K562 (cell line): ENCODE measurements around the gene PPP3CB. TPM values are rescaled to one million over a fixed set of nuclear protein-coding genes. Genes with fewer than 3 reads are reported as not detected.
A peak's percentile ranks its signal among the peaks of the same experiment; 100 is the strongest.

Experiments used
- ATAC-seq: fragments of 200-7000 bp; cut with Tn5 transposase; 3 replicates; pipeline ENCODE4 v1.9.1; 2020; ENCODE audit warnings: moderate library complexity
- BruUV-seq: library from RNA; stranded (reverse); fragments of 400-500 nt; replicated peaks from 2 replicates; lab custom pipeline; 2021; lab: Mats Ljungman, UMichigan
- CTCF ChIA-PET: fragments of 300-600 bp; formaldehyde crosslinking; extraction: SDS; loops from one replicate; lab custom pipeline; 2021; ENCODE audit warnings: low intra/inter-chr PET ratio; lab: Yijun Ruan, JAX
- POLR2A ChIA-PET: fragments of 300-600, 350-650 bp; sonication (Branson Sonifier 250); formaldehyde crosslinking; extraction: SDS; loops from one replicate; lab custom pipeline; 2021; ENCODE audit warnings: antibody characterized with exemption, inconsistent platforms; lab: Yijun Ruan, JAX
- DNase-seq, 4 experiments: peaks; one replicate each; pipeline versions ENCODE4 v3.0.0 to v3.0.0-alpha.2; 2011 to 2018; ENCODE audit warnings: low spot score in 3 of 4, mixed read lengths in 3 of 4; ENCODE audit errors: extremely low read depth in 1 of 4
- FAIRE-seq: peaks from 2 replicates; lab custom pipeline; 2011; peaks lifted over from hg19 to GRCh38; lab: Jason Lieb, UNC
- H2AFZ ChIP-seq: 2 replicates; pipeline ENCODE4 v1.6.0; 2011; ENCODE audit warnings: low read depth, low read length, control low read depth, inconsistent platforms
- H3K27ac ChIP-seq: fragments of 200-600 bp; 3 replicates; pipeline ENCODE4 v1.8.0; 2011; ENCODE audit warnings: low read depth, mild to moderate bottlenecking, control low read depth, inconsistent platforms, low read length, moderate library complexity, mixed read lengths; ENCODE audit errors: extremely low read depth
- H3K27me3 ChIP-seq, 2 experiments: fragments of 300-600 bp in 1 of 2; 2 replicates in 1 of 2; 3 replicates in 1 of 2; pipeline versions ENCODE4 v1.6.0 to v1.8.0; 2011; ENCODE audit warnings: inconsistent platforms in 2 of 2, low read length in 2 of 2, mild to moderate bottlenecking in 1 of 2, mixed read lengths in 1 of 2, moderate library complexity in 1 of 2; ENCODE audit not compliant: control insufficient read depth in 2 of 2, insufficient read depth in 2 of 2
- H3K36me3 ChIP-seq: fragments of 300-600 bp; 3 replicates; pipeline ENCODE4 v1.8.0; 2011; ENCODE audit warnings: mild to moderate bottlenecking, low read length, inconsistent platforms; ENCODE audit not compliant: control insufficient read depth, insufficient read depth
- H3K4me1 ChIP-seq, 2 experiments: fragments of 200-600 bp in 1 of 2; replicated peaks in 1 of 2; 2 replicates in 1 of 2; 3 replicates in 1 of 2; pipeline versions ENCODE4 v1.5.1 to v1.8.0; 2011; ENCODE audit warnings: inconsistent platforms in 2 of 2, low read length in 2 of 2, mild to moderate bottlenecking in 1 of 2, mixed read lengths in 1 of 2, moderate library complexity in 1 of 2; ENCODE audit not compliant: control insufficient read depth in 2 of 2, insufficient read depth in 2 of 2
- H3K4me2 ChIP-seq: 2 replicates; pipeline ENCODE4 v1.6.1; 2011; ENCODE audit warnings: low read length, control low read depth, inconsistent platforms, mixed read lengths; ENCODE audit not compliant: insufficient read depth
- H3K4me3 ChIP-seq: fragments of 200-600 bp; sonication (generic), shearing (Covaris generic); 2 replicates; pipeline ENCODE4 v1.5.1; 2016; ENCODE audit warnings: control low read depth, inconsistent platforms
- H3K79me2 ChIP-seq: fragments of 200-600 bp; 3 replicates; pipeline ENCODE4 v1.8.0; 2011; ENCODE audit warnings: low read length, inconsistent platforms; ENCODE audit not compliant: control insufficient read depth, insufficient read depth
- H3K9ac ChIP-seq, 2 experiments: 2 replicates each; pipeline versions ENCODE4 v1.6.0 to v1.6.1; 2011; ENCODE audit warnings: low read depth in 2 of 2, low read length in 2 of 2, control low read depth in 1 of 2, inconsistent platforms in 1 of 2, mild to moderate bottlenecking in 1 of 2, mixed read lengths in 1 of 2; ENCODE audit not compliant: insufficient read depth in 1 of 2
- H3K9me1 ChIP-seq: one replicate; pipeline ENCODE4 v1.6.0; 2011; ENCODE audit warnings: inconsistent platforms, mild to moderate bottlenecking, low read length, moderate library complexity; ENCODE audit not compliant: control insufficient read depth, insufficient read depth
- H3K9me3 ChIP-seq: replicated peaks from 2 replicates; pipeline ENCODE4 v1.5.1; 2011; ENCODE audit warnings: low read depth, low read length, inconsistent platforms; ENCODE audit not compliant: control insufficient read depth, insufficient read depth
- H4K20me1 ChIP-seq: replicated peaks from 2 replicates; pipeline ENCODE4 v1.6.1; 2011; ENCODE audit warnings: low read length, inconsistent platforms, mixed read lengths; ENCODE audit not compliant: control insufficient read depth, insufficient read depth
- HCFC1 ChIP-seq: IDR thresholded peaks from 2 replicates; pipeline ENCODE4 v1.6.1; 2012; ENCODE audit warnings: low read depth, low read length, improper control_type of control experiment
- MEF2A ChIP-seq: IDR thresholded peaks from 2 replicates; pipeline ENCODE4 v1.6.1; 2011; ENCODE audit warnings: low read depth, mild to moderate bottlenecking, low read length, moderate library complexity; ENCODE audit not compliant: control insufficient read depth
- MEIS2 ChIP-seq: fragments of 450-650 bp; IDR thresholded peaks from 2 replicates; pipeline ENCODE4 v1.6.1; 2014; ENCODE audit warnings: mild to moderate bottlenecking; ENCODE audit not compliant: partially characterized antibody
- POLR2G ChIP-seq: fragments of 200-400 bp; formaldehyde crosslinking; IDR thresholded peaks from 2 replicates; pipeline ENCODE4 v1.6.1; 2017; ENCODE audit warnings: low read depth, mild to moderate bottlenecking, antibody characterized with exemption, low read length, moderate library complexity
- SPI1 ChIP-seq: IDR thresholded peaks from 2 replicates; pipeline ENCODE4 v1.6.1; 2011; ENCODE audit warnings: low read depth, low read length, control low read depth, borderline replicate concordance
- ZNF184 ChIP-seq: sonication (generic); formaldehyde crosslinking; IDR thresholded peaks from 2 replicates; pipeline ENCODE4 v1.5.0; 2020; ENCODE audit warnings: missing genetic modification reagents
- ZNF318 ChIP-seq, 2 experiments: fragments of 450-650 bp; IDR thresholded peaks; 2 replicates each; pipeline ENCODE4 v1.6.1; 2016; ENCODE audit warnings: mild to moderate bottlenecking in 2 of 2, borderline replicate concordance in 1 of 2, low read depth in 1 of 2, moderate library complexity in 1 of 2
- ZSCAN29 ChIP-seq: fragments of 450-650 bp; IDR thresholded peaks from 2 replicates; pipeline ENCODE4 v1.6.1; 2017
- WGBS: fragments of 100-300 bp; shearing (Covaris generic); methylation state at CpG from one replicate; pipeline ENCODE4 v1.1.6; 2016; ENCODE audit warnings: low coverage, mixed read lengths; ENCODE audit not compliant: insufficient coverage; ENCODE audit errors: missing lambda C conversion rate; 5-methylcytosine and 5-hydroxymethylcytosine counted together
- in situ Hi-C: fragments of 300-500 bp; cut with MboI; formaldehyde crosslinking; loops from 4 replicates; pipeline ENCODE4 v1.15.0; 2018; ENCODE audit warnings: inconsistent platforms, mixed read lengths
- intact Hi-C: fragments of 100-400 bp; cut with micrococcal nuclease; formaldehyde crosslinking; loops from 2 replicates; pipeline ENCODE4 v1.14.2; 2022
- polyA plus RNA-seq, 8 experiments: library from polyadenylated mRNA; depleted of rRNA in 4 of 8; stranded (reverse) in 5 of 8; unstranded in 3 of 8; fragments of >200 nt; fragmentation: Nextera tagmentation in 2 of 8; fragmentation: Illumina TruSeq in 1 of 8; extraction: Ambion mirVana in 2 of 8; extraction: Trizol in 1 of 8; gene quantifications; 2 replicates each; pipeline versions ENCODE4 v1.2.1 to v1.2.3, GENCODE V29; 2011 to 2014; ENCODE audit warnings: inconsistent platforms in 1 of 8, missing spikeins in 1 of 8
- total RNA-seq, 7 experiments: library from RNA; depleted of rRNA in 6 of 7; stranded (reverse); fragments of >200 nt in 6 of 7; fragmentation: Illumina TruSeq in 2 of 7; extraction: Trizol in 2 of 7; gene quantifications; 2 replicates each; pipeline versions ENCODE4 v1.2.1 to v1.2.3, GENCODE V29; 2011 to 2021; ENCODE audit warnings: low replicate concordance in 1 of 7
- TF ChIP-seq, protein P1 (sequence below): fragments of 250-450 bp; sonication (Bioruptor Pico); IDR thresholded peaks from 2 replicates; pipeline ENCODE4 v1.8.0; 2021; ENCODE audit warnings: mild to moderate bottlenecking, moderate library complexity
- TF ChIP-seq, protein P2 (sequence below): fragments of 150-350 bp; IDR thresholded peaks from 2 replicates; pipeline ENCODE4 v1.6.1; 2014; ENCODE audit warnings: low read depth, mild to moderate bottlenecking, low read length, borderline replicate concordance

PPP3CB gene
- total and polyA plus RNA-seq, 9 of the 15 experiments (the other 6 are each of a cell fraction or from before 2014, with no cell fraction given): 9.6 to 27.6 (median 17.8) TPM

DNA sequence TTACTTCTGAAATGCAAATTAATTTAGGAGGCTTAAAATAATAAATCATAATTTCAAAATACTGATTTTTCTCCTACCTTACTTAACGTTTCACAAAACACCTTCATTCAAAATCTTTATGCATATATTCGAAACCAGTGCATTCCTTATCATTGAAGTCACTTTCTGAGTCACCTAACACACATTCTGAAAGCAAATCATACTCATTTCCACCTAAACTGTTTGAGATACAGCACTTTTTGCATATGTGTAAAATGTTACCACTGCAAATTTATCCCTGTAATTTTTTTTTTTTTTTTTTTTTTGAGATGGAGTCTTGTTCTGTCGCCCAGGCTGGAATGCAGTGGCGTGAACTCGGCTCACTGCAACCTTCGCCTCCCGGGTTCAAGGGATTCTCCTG lies 15.7 kb downstream of the PPP3CB start:
- Histone ChIP-seq H3K4me1 (no peaks in the 10 kb centered on the region), H3K9me3 (no peaks in the 10 kb centered on the region), H3K27ac (no peak overlapping the region), H3K4me3 (no peak overlapping the region), H3K27me3 (no peaks in the 10 kb centered on the region), H4K20me1 (no peaks in the 10 kb centered on the region), H3K9ac (no peak overlapping the region), H2AFZ (no peak overlapping the region), H3K79me2 (peaks cover 8% of the 10 kb centered on the region; the same call in 1 of the 3 replicates), H3K9me1 (no peaks in the 10 kb centered on the region), H3K36me3 (peaks cover 44% of the 10 kb centered on the region), H3K4me2 (no peak overlapping the region)
- DNase-seq: no peak
- ChIA-PET CTCF (no interaction called here), POLR2A (no interaction called here)
- no peak for ATAC-seq
- intact Hi-C loops (no loop called here), in situ Hi-C loops (no loop called here)
- peak; percentile 69 for FAIRE-seq
- no TSS peak for BruUV-seq
- WGBS: 76% methylated on average over 6 of the region's 7 CpGs
- no peak for TF ChIP-seq ZSCAN29
- no peak for TF ChIP-seq POLR2G
- TF ChIP-seq ZNF318 (IDR thresholded peaks at IDR 0.05; ENCODE audit: borderline replicate concordance in 1 of 2, low read depth in 1 of 2): no peak
- no peak for TF ChIP-seq MEIS2
- no peak for TF ChIP-seq SPI1
- no peak for TF ChIP-seq HCFC1
- no peak for TF ChIP-seq MEF2A
- TF ChIP-seq ZNF184: no peak
- TF ChIP-seq, protein P1, sequence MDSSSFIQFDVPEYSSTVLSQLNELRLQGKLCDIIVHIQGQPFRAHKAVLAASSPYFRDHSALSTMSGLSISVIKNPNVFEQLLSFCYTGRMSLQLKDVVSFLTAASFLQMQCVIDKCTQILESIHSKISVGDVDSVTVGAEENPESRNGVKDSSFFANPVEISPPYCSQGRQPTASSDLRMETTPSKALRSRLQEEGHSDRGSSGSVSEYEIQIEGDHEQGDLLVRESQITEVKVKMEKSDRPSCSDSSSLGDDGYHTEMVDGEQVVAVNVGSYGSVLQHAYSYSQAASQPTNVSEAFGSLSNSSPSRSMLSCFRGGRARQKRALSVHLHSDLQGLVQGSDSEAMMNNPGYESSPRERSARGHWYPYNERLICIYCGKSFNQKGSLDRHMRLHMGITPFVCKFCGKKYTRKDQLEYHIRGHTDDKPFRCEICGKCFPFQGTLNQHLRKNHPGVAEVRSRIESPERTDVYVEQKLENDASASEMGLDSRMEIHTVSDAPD: no peak
- TF ChIP-seq, protein P2, sequence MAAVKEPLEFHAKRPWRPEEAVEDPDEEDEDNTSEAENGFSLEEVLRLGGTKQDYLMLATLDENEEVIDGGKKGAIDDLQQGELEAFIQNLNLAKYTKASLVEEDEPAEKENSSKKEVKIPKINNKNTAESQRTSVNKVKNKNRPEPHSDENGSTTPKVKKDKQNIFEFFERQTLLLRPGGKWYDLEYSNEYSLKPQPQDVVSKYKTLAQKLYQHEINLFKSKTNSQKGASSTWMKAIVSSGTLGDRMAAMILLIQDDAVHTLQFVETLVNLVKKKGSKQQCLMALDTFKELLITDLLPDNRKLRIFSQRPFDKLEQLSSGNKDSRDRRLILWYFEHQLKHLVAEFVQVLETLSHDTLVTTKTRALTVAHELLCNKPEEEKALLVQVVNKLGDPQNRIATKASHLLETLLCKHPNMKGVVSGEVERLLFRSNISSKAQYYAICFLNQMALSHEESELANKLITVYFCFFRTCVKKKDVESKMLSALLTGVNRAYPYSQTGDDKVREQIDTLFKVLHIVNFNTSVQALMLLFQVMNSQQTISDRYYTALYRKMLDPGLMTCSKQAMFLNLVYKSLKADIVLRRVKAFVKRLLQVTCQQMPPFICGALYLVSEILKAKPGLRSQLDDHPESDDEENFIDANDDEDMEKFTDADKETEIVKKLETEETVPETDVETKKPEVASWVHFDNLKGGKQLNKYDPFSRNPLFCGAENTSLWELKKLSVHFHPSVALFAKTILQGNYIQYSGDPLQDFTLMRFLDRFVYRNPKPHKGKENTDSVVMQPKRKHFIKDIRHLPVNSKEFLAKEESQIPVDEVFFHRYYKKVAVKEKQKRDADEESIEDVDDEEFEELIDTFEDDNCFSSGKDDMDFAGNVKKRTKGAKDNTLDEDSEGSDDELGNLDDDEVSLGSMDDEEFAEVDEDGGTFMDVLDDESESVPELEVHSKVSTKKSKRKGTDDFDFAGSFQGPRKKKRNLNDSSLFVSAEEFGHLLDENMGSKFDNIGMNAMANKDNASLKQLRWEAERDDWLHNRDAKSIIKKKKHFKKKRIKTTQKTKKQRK: no peak
